Esophagus muscularis mucosa (tissue), 4 donors: Measurements from ENCODE around the gene KRT73. TPM values are rescaled to one million over a fixed set of nuclear protein-coding genes. Genes with fewer than 3 reads are reported as not detected.
A peak's percentile ranks its signal among the peaks of the same experiment; 100 is the strongest.

Source experiments
- DNase-seq: peaks from one replicate; pipeline ENCODE4 v3.0.0-alpha.2; 2017; ENCODE audit errors: extremely low spot score
- H3K27ac ChIP-seq, 4 donors: fragments of 200-600 bp; sonication (generic); replicated peaks in 1 of 4; 1 replicate in 3 of 4; 2 replicates in 1 of 4; pipeline ENCODE4 v1.5.1; 2016 to 2019; ENCODE audit warnings: mild to moderate bottlenecking in 1 of 4
- H3K27me3 ChIP-seq, 4 donors: fragments of 200-600 bp; sonication (generic); one replicate each; pipeline versions ENCODE4 v1.5.1 to v1.6.0; 2016 to 2019
- H3K36me3 ChIP-seq, 4 donors: fragments of 200-600 bp; sonication (generic); one replicate each; pipeline ENCODE4 v1.5.1; 2016 to 2019
- H3K4me1 ChIP-seq, 4 donors: fragments of 200-600 bp; sonication (generic); one replicate each; pipeline ENCODE4 v1.5.1; 2016 to 2019
- H3K4me3 ChIP-seq, 4 donors: fragments of 200-600 bp; sonication (generic); 1 replicate in 2 of 4; 2 replicates in 2 of 4; pipeline ENCODE4 v1.5.1; 2016 to 2019; ENCODE audit warnings: mild to moderate bottlenecking in 4 of 4, moderate library complexity in 1 of 4
- H3K9me3 ChIP-seq, 4 donors: fragments of 200-600 bp; sonication (generic); 1 replicate in 3 of 4; 2 replicates in 1 of 4; pipeline ENCODE4 v1.5.1; 2016 to 2019
- CTCF ChIP-seq, 3 experiments: fragments of 200-600 bp in 2 of 3; fragments of 450-650 bp in 1 of 3; sonication (generic) in 2 of 3; IDR thresholded peaks; one replicate each; pipeline ENCODE4 v1.5.1; 2017 to 2019; ENCODE audit warnings: antibody characterized with exemption in 3 of 3, mild to moderate bottlenecking in 2 of 3, moderate library complexity in 1 of 3
- EP300 ChIP-seq: sonication (generic); formaldehyde crosslinking; IDR thresholded peaks from one replicate; pipeline ENCODE4 v1.6.1; 2017; ENCODE audit warnings: antibody characterized with exemption
- POLR2A ChIP-seq: fragments of 450-650 bp; IDR thresholded peaks from one replicate; pipeline ENCODE4 v1.6.1; 2017; ENCODE audit warnings: antibody characterized with exemption, moderate library complexity, mild to moderate bottlenecking, low read depth
- POLR2AphosphoS5 ChIP-seq, 2 donors: sonication (generic); formaldehyde crosslinking; IDR thresholded peaks; one replicate each; pipeline ENCODE4 v1.6.1; 2017; ENCODE audit warnings: antibody characterized with exemption in 2 of 2
- WGBS: methylation state at CpG from one replicate; pipeline ENCODE4 v1.1.5; 2018; 5-methylcytosine and 5-hydroxymethylcytosine counted together
- intact Hi-C: fragments of 100-400 bp; cut with DNase I; formaldehyde crosslinking; loops from one replicate; pipeline ENCODE4 v1.15.1; 2023
- total RNA-seq, 4 donors: library from RNA; depleted of rRNA; stranded (reverse); fragments of >200 nt; gene quantifications; one replicate each; pipeline versions ENCODE4 v1.1.0 to v1.2.1, GENCODE V29; 2016

Gene KRT73
- total RNA-seq, 4 donors from 2014 or later: not detected

GRCh38 chr12:52613384-52614030, 4.9 kb downstream of the KRT73 start:
- Histone ChIP-seq H3K36me3 (no peaks in the 10 kb centered on the region), H3K4me3 (no peak overlapping the region), H3K9me3 (no peaks in the 10 kb centered on the region), H3K4me1 (no peaks in the 10 kb centered on the region), H3K27ac (no peak overlapping the region), H3K27me3 (peaks cover 0 to 36% (median 0%) of the 10 kb centered on the region in 4 donors)
- no peak for TF ChIP-seq POLR2A
- TF ChIP-seq EP300: no peak
- no peak for TF ChIP-seq CTCF (IDR thresholded peaks at IDR 0.05)
- TF ChIP-seq POLR2AphosphoS5 (IDR thresholded peaks at IDR 0.05): no peak
- peak; percentile 74 for DNase-seq
- intact Hi-C loops: no loop called here
- 70% methylated on average over 2 of the region's 9 CpGs for WGBS

- intact Hi-C loops: no loop called here
- peaks cover 0 to 44% (median 0%) of the 10 kb centered on the region in 4 donors for H3K27me3 ChIP-seq
- no peaks in the 10 kb centered on the region for H3K4me1 ChIP-seq
- TF ChIP-seq CTCF (IDR thresholded peaks at IDR 0.05): no peak
- TF ChIP-seq EP300: no peak
- TF ChIP-seq POLR2A: no peak
- TF ChIP-seq POLR2AphosphoS5 (IDR thresholded peaks at IDR 0.05): no peak
- no peak overlapping the region for H3K27ac ChIP-seq
- WGBS: 83% methylated on average over 5 of the region's 5 CpGs
- no peaks in the 10 kb centered on the region for H3K36me3 ChIP-seq
- no peaks in the 10 kb centered on the region for H3K9me3 ChIP-seq
- peak; percentile 57 for DNase-seq
- no peak overlapping the region for H3K4me3 ChIP-seq
Observed at GRCh38 chr12:52612431-52613383, 5.7 kb downstream of the KRT73 start.

- TF ChIP-seq POLR2A (no peak), POLR2AphosphoS5 (IDR thresholded peaks at IDR 0.05) (no peak), EP300 (no peak)
- WGBS: 86% methylated on average over 6 of the region's 6 CpGs
- H3K36me3 ChIP-seq: no peaks in the 10 kb centered on the region
- H3K27ac ChIP-seq: no peak overlapping the region
- DNase-seq: peak; percentile 47
- peaks cover 0 to 43% (median 0%) of the 10 kb centered on the region in 4 donors for H3K27me3 ChIP-seq
- no peaks in the 10 kb centered on the region for H3K9me3 ChIP-seq
- H3K4me1 ChIP-seq: no peaks in the 10 kb centered on the region
- no peak overlapping the region for H3K4me3 ChIP-seq
- intact Hi-C loops: no loop called here
Observed at GRCh38 chr12:52611080-52611468, 7.3 kb downstream of the KRT73 start.

- DNase-seq: peak; percentile 82
- Histone ChIP-seq H3K27ac (no peak overlapping the region), H3K9me3 (no peaks in the 10 kb centered on the region), H3K4me1 (no peaks in the 10 kb centered on the region), H3K27me3 (peaks cover 0 to 42% (median 0%) of the 10 kb centered on the region in 4 donors), H3K36me3 (no peaks in the 10 kb centered on the region), H3K4me3 (no peak overlapping the region)
- WGBS: 63% methylated on average over 7 of the region's 8 CpGs
- no peak for TF ChIP-seq POLR2A
- TF ChIP-seq EP300: no peak
- no peak for TF ChIP-seq POLR2AphosphoS5 (IDR thresholded peaks at IDR 0.05)
- TF ChIP-seq CTCF (IDR thresholded peaks at IDR 0.05): no peak
- intact Hi-C loops: no loop called here
Observed at GRCh38 chr12:52608826-52609630, 9.3 kb downstream of the KRT73 start.
